Measurements from ENCODE around the gene DPM2.
A peak's percentile ranks its signal among the peaks of the same experiment; 100 is the strongest.

The DPM2 gene

GRCh38 chr9:127916720-127917581 is 20.7 kb downstream of the DPM2 start, which contains the start of gene ST6GALNAC4:
Gene ST6GALNAC4 (minus strand): TSS chr9:127917041. CDS start chr9:127916419, 622 bp downstream.
- peak; percentile 65 for DNase-seq

- no peak for DNase-seq
Measured at GRCh38 chr9:127915801-127916719, 21.6 kb downstream of the DPM2 start.

GRCh38 chr9:127915325-127915752 is 22.3 kb downstream of the DPM2 start:
- no peak for DNase-seq

- no peak for DNase-seq
Measured at GRCh38 chr9:127913682-127914081, 24.0 kb downstream of the DPM2 start.

GRCh38 chr9:127912882-127913281 is 24.8 kb downstream of the DPM2 start:
- DNase-seq = no peak

- DNase-seq = no peak
Measured at GRCh38 chr9:127912296-127912695, 25.4 kb downstream of the DPM2 start.

- DNase-seq = no peak
Measured at GRCh38 chr9:127910613-127911205, 26.9 kb downstream of the DPM2 start.

- DNase-seq = no peak
Measured at GRCh38 chr9:127909839-127910273, 27.8 kb downstream of the DPM2 start.

- DNase-seq = no peak
Measured at GRCh38 chr9:127908660-127908926, 29.1 kb downstream of the DPM2 start.

GRCh38 chr9:127907867-127908659 is 29.6 kb downstream of the DPM2 start:
- no peak for DNase-seq

- no peak for DNase-seq
Measured at GRCh38 chr9:127905788-127906191, 31.9 kb downstream of the DPM2 start.

- peak; percentile 75 for DNase-seq
Measured at GRCh38 chr9:127905004-127905728, 32.5 kb downstream of the DPM2 start.

GRCh38 chr9:127904561-127905003 is 33.1 kb downstream of the DPM2 start:
- DNase-seq = peak; percentile 75

GRCh38 chr9:127903557-127904475 is 33.8 kb downstream of the DPM2 start:
- DNase-seq = peak; percentile 70

GRCh38 chr9:127899128-127899943 is 38.3 kb downstream of the DPM2 start, which contains the start of gene ST6GALNAC6:
Gene ST6GALNAC6 (minus strand): TSS chr9:127899603. CDS start chr9:127897981, 1,622 bp downstream.
- DNase-seq = peak; percentile 60

- no peak for DNase-seq
Measured at GRCh38 chr9:127898433-127899127, 39.1 kb downstream of the DPM2 start.

GRCh38 chr9:127897193-127897692 is 40.4 kb downstream of the DPM2 start:
- DNase-seq = no peak

GRCh38 chr9:127896395-127897192 is 41.1 kb downstream of the DPM2 start:
- no peak for DNase-seq

Measured in KG1 (cell line).